T-helper 2 cell treated with Interferon-gamma antibody and Interleukin-4, amounts not matched to agents 100 ng/mL and 5 ng/mL, for 36 hours (primary cell): ENCODE data around the gene CT45A6. TPM values are rescaled to one million over a fixed set of nuclear protein-coding genes. Genes with fewer than 3 reads are reported as not detected.
"Not testable (repeated sequence)": the region's sequence is repeated elsewhere in the genome, so short reads cannot be mapped to it uniquely, and the experiment has no call there.

Experiments used
- intact Hi-C: fragments of 100-400 bp; cut with micrococcal nuclease; formaldehyde crosslinking; loops from one replicate; pipeline ENCODE4 v1.15.1; 2023
- total RNA-seq: library from RNA; stranded (reverse); gene quantifications from 2 replicates; pipeline ENCODE4 v1.2.3, GENCODE V29; 2022

The CT45A6 gene, protein sequence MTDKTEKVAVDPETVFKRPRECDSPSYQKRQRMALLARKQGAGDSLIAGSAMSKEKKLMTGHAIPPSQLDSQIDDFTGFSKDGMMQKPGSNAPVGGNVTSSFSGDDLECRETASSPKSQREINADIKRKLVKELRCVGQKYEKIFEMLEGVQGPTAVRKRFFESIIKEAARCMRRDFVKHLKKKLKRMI
- not detected in 2 replicates for total RNA-seq

DNA sequence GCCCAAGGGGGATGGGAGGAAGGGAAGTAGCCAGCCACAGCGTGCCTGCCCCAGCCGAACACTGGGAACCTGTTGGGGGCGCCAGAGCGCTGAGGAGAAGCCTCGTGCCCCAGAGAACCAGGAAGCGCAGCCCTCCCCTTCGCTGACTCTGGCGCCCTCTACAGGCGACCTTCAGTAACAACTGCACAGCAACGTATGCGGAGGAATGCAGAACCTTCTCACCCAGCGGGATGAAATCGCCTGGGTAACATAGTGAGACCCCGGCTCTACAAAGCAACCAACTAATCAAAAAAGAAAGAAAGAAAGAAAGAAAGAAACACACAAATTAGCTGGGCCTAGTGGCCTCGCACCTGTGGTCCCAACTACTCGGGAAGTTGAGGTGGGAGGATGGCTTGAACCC lies at the start of gene CT45A6:
Gene CT45A6, minus strand, starts transcription at position 101 of the 400 bp plus-strand sequence. CDS start 3,794 bp downstream, outside the sequence.
- intact Hi-C loops = not testable (repeated sequence)

DNA sequence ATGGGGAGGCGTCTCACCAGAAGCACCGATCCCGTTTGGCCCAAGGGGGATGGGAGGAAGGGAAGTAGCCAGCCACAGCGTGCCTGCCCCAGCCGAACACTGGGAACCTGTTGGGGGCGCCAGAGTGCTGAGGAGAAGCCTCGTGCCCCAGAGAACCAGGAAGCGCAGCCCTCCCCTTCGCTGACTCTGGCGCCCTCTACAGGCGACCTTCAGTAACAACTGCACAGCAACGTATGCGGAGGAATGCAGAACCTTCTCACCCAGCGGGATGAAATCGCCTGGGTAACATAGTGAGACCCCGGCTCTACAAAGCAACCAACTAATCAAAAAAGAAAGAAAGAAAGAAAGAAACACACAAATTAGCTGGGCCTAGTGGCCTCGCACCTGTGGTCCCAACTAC lies 34.6 kb upstream of the CT45A6 start, which contains the start of gene CT45A7:
Gene CT45A7, minus strand, starts transcription at position 101 of the 400 bp plus-strand sequence. CDS start 3,747 bp downstream, outside the sequence.
- intact Hi-C loops = not testable (repeated sequence)

DNA sequence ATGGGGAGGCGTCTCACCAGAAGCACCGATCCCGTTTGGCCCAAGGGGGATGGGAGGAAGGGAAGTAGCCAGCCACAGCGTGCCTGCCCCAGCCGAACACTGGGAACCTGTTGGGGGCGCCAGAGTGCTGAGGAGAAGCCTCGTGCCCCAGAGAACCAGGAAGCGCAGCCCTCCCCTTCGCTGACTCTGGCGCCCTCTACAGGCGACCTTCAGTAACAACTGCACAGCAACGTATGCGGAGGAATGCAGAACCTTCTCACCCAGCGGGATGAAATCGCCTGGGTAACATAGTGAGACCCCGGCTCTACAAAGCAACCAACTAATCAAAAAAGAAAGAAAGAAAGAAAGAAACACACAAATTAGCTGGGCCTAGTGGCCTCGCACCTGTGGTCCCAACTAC lies 17.3 kb upstream of the CT45A6 start, which contains the start of gene CT45A2:
Gene CT45A2, minus strand, starts transcription at position 101 of the 400 bp plus-strand sequence. CDS start 3,747 bp downstream, outside the sequence.
- intact Hi-C loops = not testable (repeated sequence)

DNA sequence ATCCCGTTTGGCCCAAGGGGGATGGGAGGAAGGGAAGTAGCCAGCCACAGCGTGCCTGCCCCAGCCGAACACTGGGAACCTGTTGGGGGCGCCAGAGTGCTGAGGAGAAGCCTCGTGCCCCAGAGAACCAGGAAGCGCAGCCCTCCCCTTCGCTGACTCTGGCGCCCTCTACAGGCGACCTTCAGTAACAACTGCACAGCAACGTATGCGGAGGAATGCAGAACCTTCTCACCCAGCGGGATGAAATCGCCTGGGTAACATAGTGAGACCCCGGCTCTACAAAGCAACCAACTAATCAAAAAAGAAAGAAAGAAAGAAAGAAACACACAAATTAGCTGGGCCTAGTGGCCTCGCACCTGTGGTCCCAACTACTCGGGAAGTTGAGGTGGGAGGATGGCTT lies 17.2 kb downstream of the CT45A6 start, which contains the start of gene CT45A5:
Gene CT45A5, minus strand, starts transcription at position 101 of the 400 bp plus-strand sequence. CDS start 3,774 bp downstream, outside the sequence.
- intact Hi-C loops = not testable (repeated sequence)

DNA sequence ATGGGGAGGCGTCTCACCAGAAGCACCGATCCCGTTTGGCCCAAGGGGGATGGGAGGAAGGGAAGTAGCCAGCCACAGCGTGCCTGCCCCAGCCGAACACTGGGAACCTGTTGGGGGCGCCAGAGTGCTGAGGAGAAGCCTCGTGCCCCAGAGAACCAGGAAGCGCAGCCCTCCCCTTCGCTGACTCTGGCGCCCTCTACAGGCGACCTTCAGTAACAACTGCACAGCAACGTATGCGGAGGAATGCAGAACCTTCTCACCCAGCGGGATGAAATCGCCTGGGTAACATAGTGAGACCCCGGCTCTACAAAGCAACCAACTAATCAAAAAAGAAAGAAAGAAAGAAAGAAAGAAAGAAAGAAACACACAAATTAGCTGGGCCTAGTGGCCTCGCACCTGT lies 34.5 kb downstream of the CT45A6 start, which contains the start of gene CT45A3:
Gene CT45A3, minus strand, starts transcription at position 101 of the 400 bp plus-strand sequence. CDS start 3,747 bp downstream, outside the sequence.
- intact Hi-C loops = not testable (repeated sequence)

DNA sequence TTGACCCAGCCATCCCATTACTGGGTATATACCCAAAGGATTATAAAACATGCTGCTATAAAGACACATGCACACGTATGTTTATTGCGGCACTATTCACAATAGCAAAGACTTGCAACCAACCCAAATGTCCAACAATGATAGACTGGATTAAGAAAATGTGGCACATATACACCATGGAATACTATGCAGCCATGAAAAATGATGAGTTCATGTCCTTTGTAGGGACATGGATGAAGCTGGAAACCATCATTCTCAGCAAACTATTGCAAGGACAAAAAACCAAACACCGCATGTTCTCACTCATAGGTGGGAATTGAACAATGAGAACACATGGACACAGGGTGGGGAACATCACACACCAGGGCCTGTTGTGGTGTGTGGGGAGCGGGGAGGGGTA lies 57.8 kb downstream of the CT45A6 start:
- intact Hi-C loops = not testable (repeated sequence)

Other genes starting within 250 kb of the CT45A6 start
- not detected in 2 replicates for gene CT45A1, start 89.1 kb downstream of the CT45A6 start, total RNA-seq
- gene CT45A3, start 34.6 kb downstream of the CT45A6 start, total RNA-seq = not detected in 2 replicates
- 0.23 TPM in 1 of 2 replicates, not detected in the other for gene CT45A5, start 17.3 kb downstream of the CT45A6 start, total RNA-seq
- not detected in 2 replicates for gene CT45A2, start 17.2 kb upstream of the CT45A6 start, total RNA-seq
- gene CT45A7, start 34.5 kb upstream of the CT45A6 start, total RNA-seq = not detected in 2 replicates
- gene CT45A8, start 51.8 kb upstream of the CT45A6 start, total RNA-seq = not detected in 2 replicates
- not detected in 2 replicates for gene CT45A9, start 69.0 kb upstream of the CT45A6 start, total RNA-seq
- not detected in 2 replicates for gene CT45A10, start 90.7 kb upstream of the CT45A6 start, total RNA-seq
- not detected in 2 replicates for gene SAGE1, start 90.9 kb upstream of the CT45A6 start, total RNA-seq
- gene MMGT1, start 171.2 kb upstream of the CT45A6 start, total RNA-seq = 19.6 and 20.3 TPM in 2 replicates
- 15.2 and 18.5 TPM in 2 replicates for gene SLC9A6, start 182.6 kb upstream of the CT45A6 start, total RNA-seq